MM.1S (cell line): Measurements from ENCODE around the gene ZNF135.

Experiments
- DNase-seq: peaks from one replicate; pipeline ENCODE4 v3.0.0-alpha.2; 2015
- H2AFZ ChIP-seq: fragments of 300-600 bp; sonication (generic); 2 replicates; pipeline ENCODE4 v1.6.0; 2016; ENCODE audit warnings: antibody characterized with exemption, low read length
- H3F3A ChIP-seq: fragments of 300-600 bp; sonication (generic); 2 replicates; pipeline ENCODE4 v1.6.1; 2016; ENCODE audit warnings: mild to moderate bottlenecking, antibody characterized with exemption, low read length, moderate library complexity, mixed read lengths; ENCODE audit not compliant: insufficient read depth
- H3K27ac ChIP-seq: fragments of 300-600 bp; sonication (generic); 2 replicates; pipeline ENCODE4 v1.5.1; 2016; ENCODE audit warnings: mild to moderate bottlenecking, low read length
- H3K27me3 ChIP-seq: fragments of 300-600 bp; sonication (generic); replicated peaks from 2 replicates; pipeline ENCODE4 v1.6.0; 2016; ENCODE audit warnings: low read length; ENCODE audit not compliant: insufficient read depth
- H3K36me3 ChIP-seq: fragments of 300-600 bp; sonication (generic); replicated peaks from 2 replicates; pipeline ENCODE4 v1.6.1; 2016; ENCODE audit warnings: mild to moderate bottlenecking, low read length, mixed read lengths; ENCODE audit not compliant: insufficient read depth
- H3K4me1 ChIP-seq: fragments of 300-600 bp; sonication (generic); 2 replicates; pipeline ENCODE4 v1.6.1; 2016; ENCODE audit warnings: low read length, mixed read lengths
- H3K4me2 ChIP-seq: fragments of 300-600 bp; sonication (generic); 2 replicates; pipeline ENCODE4 v1.6.0; 2016; ENCODE audit warnings: low read depth, low read length
- H3K4me3 ChIP-seq: fragments of 300-600 bp; sonication (generic); 2 replicates; pipeline ENCODE4 v1.5.1; 2016; ENCODE audit warnings: low read length, mixed read lengths
- H3K79me2 ChIP-seq: fragments of 300-600 bp; sonication (generic); 2 replicates; pipeline ENCODE4 v1.6.1; 2016; ENCODE audit warnings: mixed run types, low read length, mixed read lengths
- H3K9ac ChIP-seq: fragments of 300-600 bp; sonication (generic); 2 replicates; pipeline ENCODE4 v1.6.1; 2016; ENCODE audit warnings: low read length, mixed read lengths
- H3K9me2 ChIP-seq: fragments of 300-600 bp; sonication (generic); replicated peaks from 2 replicates; pipeline ENCODE4 v1.6.1; 2016; ENCODE audit warnings: mild to moderate bottlenecking, low read length, mixed read lengths; ENCODE audit not compliant: insufficient read depth
- H3K9me3 ChIP-seq: fragments of 300-600 bp; sonication (generic); replicated peaks from 2 replicates; pipeline ENCODE4 v1.6.1; 2016; ENCODE audit warnings: mild to moderate bottlenecking, low read length, mixed read lengths; ENCODE audit not compliant: insufficient read depth
- H4K20me1 ChIP-seq: fragments of 300-600 bp; sonication (generic); 2 replicates; pipeline ENCODE4 v1.6.1; 2016; ENCODE audit warnings: mild to moderate bottlenecking, low read length, moderate library complexity, mixed read lengths; ENCODE audit not compliant: insufficient read depth
- CTCF ChIP-seq: fragments of 300-600 bp; sonication (generic); IDR thresholded peaks from 2 replicates; pipeline ENCODE4 v1.5.1; 2016; ENCODE audit warnings: antibody characterized with exemption, low read length, mixed read lengths
- EZH2 ChIP-seq: fragments of 300-600 bp; sonication (generic); optimal IDR thresholded peaks from 2 replicates; pipeline ENCODE3; 2017; ENCODE audit warnings: low read depth, mild to moderate bottlenecking, antibody characterized with exemption, low read length, mixed read lengths
- EZH2phosphoT487 ChIP-seq: fragments of 300-600 bp; sonication (generic); IDR thresholded peaks from 2 replicates; pipeline ENCODE4 v1.6.1; 2018; ENCODE audit warnings: antibody characterized with exemption, low read length

The ZNF135 gene

GRCh38 chr19:58047672-58048071 is 11.4 kb upstream of the ZNF135 start:
- Histone ChIP-seq H3K4me1 (no peaks in the 10 kb centered on the region), H3K36me3 (no peaks in the 10 kb centered on the region), H4K20me1 (no peaks in the 10 kb centered on the region), H3K9me2 (no peaks in the 10 kb centered on the region), H3K4me2 (no peak overlapping the region), H3K9me3 (no peaks in the 10 kb centered on the region), H2AFZ (no peak overlapping the region), H3K79me2 (no peaks in the 10 kb centered on the region), H3F3A (no peaks in the 10 kb centered on the region), H3K4me3 (no peak overlapping the region), H3K27me3 (no peaks in the 10 kb centered on the region), H3K27ac (no peak overlapping the region), H3K9ac (no peak overlapping the region)
- DNase-seq: no peak
- no peak for TF ChIP-seq EZH2phosphoT487
- TF ChIP-seq CTCF: no peak
- no peak for TF ChIP-seq EZH2

- Histone ChIP-seq H3K4me3 (no peak overlapping the region), H3F3A (no peaks in the 10 kb centered on the region), H3K4me2 (no peak overlapping the region), H4K20me1 (no peaks in the 10 kb centered on the region), H3K36me3 (no peaks in the 10 kb centered on the region), H3K9ac (no peak overlapping the region), H3K4me1 (no peaks in the 10 kb centered on the region), H2AFZ (no peak overlapping the region), H3K9me3 (no peaks in the 10 kb centered on the region), H3K79me2 (no peaks in the 10 kb centered on the region), H3K27ac (no peak overlapping the region), H3K27me3 (no peaks in the 10 kb centered on the region), H3K9me2 (no peaks in the 10 kb centered on the region)
- TF ChIP-seq CTCF: no peak
- no peak for TF ChIP-seq EZH2
- no peak for TF ChIP-seq EZH2phosphoT487
- DNase-seq: no peak
Observed at GRCh38 chr19:58052256-58052655, 6.8 kb upstream of the ZNF135 start.

GRCh38 chr19:58053480-58054156 is 5.5 kb upstream of the ZNF135 start:
- H3K27me3 ChIP-seq: no peaks in the 10 kb centered on the region
- no peak overlapping the region for H3K4me2 ChIP-seq
- H3K79me2 ChIP-seq: no peaks in the 10 kb centered on the region
- no peaks in the 10 kb centered on the region for H3F3A ChIP-seq
- TF ChIP-seq EZH2phosphoT487: no peak
- no peak for TF ChIP-seq CTCF
- TF ChIP-seq EZH2: no peak
- no peak overlapping the region for H3K27ac ChIP-seq
- no peaks in the 10 kb centered on the region for H3K36me3 ChIP-seq
- no peaks in the 10 kb centered on the region for H3K4me1 ChIP-seq
- DNase-seq: no peak
- no peak overlapping the region for H3K9ac ChIP-seq
- H3K4me3 ChIP-seq: no peak overlapping the region
- no peak overlapping the region for H2AFZ ChIP-seq
- H3K9me3 ChIP-seq: no peaks in the 10 kb centered on the region
- H3K9me2 ChIP-seq: no peaks in the 10 kb centered on the region
- no peaks in the 10 kb centered on the region for H4K20me1 ChIP-seq
